K562 (cell line): ENCODE results near the gene TRDMT1. TPM values are rescaled to one million over a fixed set of nuclear protein-coding genes. Genes with fewer than 3 reads are reported as not detected.
A peak's percentile ranks its signal among the peaks of the same experiment; 100 is the strongest.

Source experiments
- ATAC-seq: fragments of 200-7000 bp; cut with Tn5 transposase; 3 replicates; pipeline ENCODE4 v1.9.1; 2020; ENCODE audit warnings: moderate library complexity
- BruUV-seq: library from RNA; stranded (reverse); fragments of 400-500 nt; replicated peaks from 2 replicates; lab custom pipeline; 2021; lab: Mats Ljungman, UMichigan
- CTCF ChIA-PET: fragments of 300-600 bp; formaldehyde crosslinking; extraction: SDS; loops from one replicate; lab custom pipeline; 2021; ENCODE audit warnings: low intra/inter-chr PET ratio; lab: Yijun Ruan, JAX
- POLR2A ChIA-PET: fragments of 300-600, 350-650 bp; sonication (Branson Sonifier 250); formaldehyde crosslinking; extraction: SDS; loops from one replicate; lab custom pipeline; 2021; ENCODE audit warnings: antibody characterized with exemption, inconsistent platforms; lab: Yijun Ruan, JAX
- DNase-seq, 4 experiments: peaks; one replicate each; pipeline versions ENCODE4 v3.0.0 to v3.0.0-alpha.2; 2011 to 2018; ENCODE audit warnings: low spot score in 3 of 4, mixed read lengths in 3 of 4; ENCODE audit errors: extremely low read depth in 1 of 4
- FAIRE-seq: peaks from 2 replicates; lab custom pipeline; 2011; peaks lifted over from hg19 to GRCh38; lab: Jason Lieb, UNC
- H2AFZ ChIP-seq: 2 replicates; pipeline ENCODE4 v1.6.0; 2011; ENCODE audit warnings: low read depth, low read length, control low read depth, inconsistent platforms
- H3K27ac ChIP-seq: fragments of 200-600 bp; 3 replicates; pipeline ENCODE4 v1.8.0; 2011; ENCODE audit warnings: low read depth, mild to moderate bottlenecking, control low read depth, inconsistent platforms, low read length, moderate library complexity, mixed read lengths; ENCODE audit errors: extremely low read depth
- H3K27me3 ChIP-seq, 2 experiments: fragments of 300-600 bp in 1 of 2; 2 replicates in 1 of 2; 3 replicates in 1 of 2; pipeline versions ENCODE4 v1.6.0 to v1.8.0; 2011; ENCODE audit warnings: inconsistent platforms in 2 of 2, low read length in 2 of 2, mild to moderate bottlenecking in 1 of 2, mixed read lengths in 1 of 2, moderate library complexity in 1 of 2; ENCODE audit not compliant: control insufficient read depth in 2 of 2, insufficient read depth in 2 of 2
- H3K36me3 ChIP-seq: fragments of 300-600 bp; 3 replicates; pipeline ENCODE4 v1.8.0; 2011; ENCODE audit warnings: mild to moderate bottlenecking, low read length, inconsistent platforms; ENCODE audit not compliant: control insufficient read depth, insufficient read depth
- H3K4me1 ChIP-seq, 2 experiments: fragments of 200-600 bp in 1 of 2; replicated peaks in 1 of 2; 2 replicates in 1 of 2; 3 replicates in 1 of 2; pipeline versions ENCODE4 v1.5.1 to v1.8.0; 2011; ENCODE audit warnings: inconsistent platforms in 2 of 2, low read length in 2 of 2, mild to moderate bottlenecking in 1 of 2, mixed read lengths in 1 of 2, moderate library complexity in 1 of 2; ENCODE audit not compliant: control insufficient read depth in 2 of 2, insufficient read depth in 2 of 2
- H3K4me2 ChIP-seq: 2 replicates; pipeline ENCODE4 v1.6.1; 2011; ENCODE audit warnings: low read length, control low read depth, inconsistent platforms, mixed read lengths; ENCODE audit not compliant: insufficient read depth
- H3K4me3 ChIP-seq: fragments of 200-600 bp; sonication (generic), shearing (Covaris generic); 2 replicates; pipeline ENCODE4 v1.5.1; 2016; ENCODE audit warnings: control low read depth, inconsistent platforms
- H3K79me2 ChIP-seq: fragments of 200-600 bp; 3 replicates; pipeline ENCODE4 v1.8.0; 2011; ENCODE audit warnings: low read length, inconsistent platforms; ENCODE audit not compliant: control insufficient read depth, insufficient read depth
- H3K9ac ChIP-seq, 2 experiments: 2 replicates each; pipeline versions ENCODE4 v1.6.0 to v1.6.1; 2011; ENCODE audit warnings: low read depth in 2 of 2, low read length in 2 of 2, control low read depth in 1 of 2, inconsistent platforms in 1 of 2, mild to moderate bottlenecking in 1 of 2, mixed read lengths in 1 of 2; ENCODE audit not compliant: insufficient read depth in 1 of 2
- H3K9me1 ChIP-seq: one replicate; pipeline ENCODE4 v1.6.0; 2011; ENCODE audit warnings: inconsistent platforms, mild to moderate bottlenecking, low read length, moderate library complexity; ENCODE audit not compliant: control insufficient read depth, insufficient read depth
- H3K9me3 ChIP-seq: replicated peaks from 2 replicates; pipeline ENCODE4 v1.5.1; 2011; ENCODE audit warnings: low read depth, low read length, inconsistent platforms; ENCODE audit not compliant: control insufficient read depth, insufficient read depth
- H4K20me1 ChIP-seq: replicated peaks from 2 replicates; pipeline ENCODE4 v1.6.1; 2011; ENCODE audit warnings: low read length, inconsistent platforms, mixed read lengths; ENCODE audit not compliant: control insufficient read depth, insufficient read depth
- ARID3A ChIP-seq: IDR thresholded peaks from 2 replicates; pipeline ENCODE4 v1.6.1; 2012; ENCODE audit warnings: low read depth, low read length, improper control_type of control experiment, borderline replicate concordance
- CTCF ChIP-seq, 3 experiments: IDR thresholded peaks in 2 of 3; conservative IDR thresholded peaks in 1 of 3; 2 replicates each; pipeline ENCODE4 v1.5.1; 2011 to 2012; ENCODE audit warnings: low read length in 3 of 3, mild to moderate bottlenecking in 3 of 3, control low read depth in 2 of 3, improper control_type of control experiment in 1 of 3, inconsistent platforms in 1 of 3, low read depth in 1 of 3, mixed read lengths in 1 of 3, moderate library complexity in 1 of 3; ENCODE audit not compliant: insufficient read depth in 2 of 3
- DEAF1 ChIP-seq: fragments of 450-650 bp; formaldehyde crosslinking; IDR thresholded peaks from 2 replicates; pipeline ENCODE4 v1.4.0; 2020; ENCODE audit warnings: mild to moderate bottlenecking, moderate library complexity
- DMBX1 ChIP-seq: fragments of 250-450 bp; sonication (Bioruptor Pico); IDR thresholded peaks from 2 replicates; pipeline ENCODE4 v1.8.0; 2022; ENCODE audit warnings: inconsistent platforms, mild to moderate bottlenecking, moderate library complexity, borderline replicate concordance
- FUS ChIP-seq: fragments of 200-400 bp; formaldehyde crosslinking; optimal IDR thresholded peaks from 2 replicates; pipeline ENCODE3; 2017; ENCODE audit warnings: low read depth, low read length
- HDAC8 ChIP-seq: fragments of 450-650 bp; IDR thresholded peaks from 2 replicates; pipeline ENCODE4 v1.6.1; 2016; ENCODE audit warnings: mild to moderate bottlenecking, missing genetic modification characterization, moderate library complexity, missing compliant biosample characterization
- NUFIP1 ChIP-seq: fragments of 450-650 bp; IDR thresholded peaks from 2 replicates; pipeline ENCODE4 v1.6.1; 2018; ENCODE audit not compliant: partially characterized antibody
- RAD21 ChIP-seq, 2 experiments: fragments of 250-450 bp in 1 of 2; fragments of 450-650 bp in 1 of 2; sonication (Bioruptor Pico) in 1 of 2; formaldehyde crosslinking in 1 of 2; IDR thresholded peaks in 1 of 2; conservative IDR thresholded peaks in 1 of 2; 2 replicates each; pipeline versions ENCODE4 v1.4.0 to v1.8.0; 2020 to 2022; ENCODE audit warnings: mild to moderate bottlenecking in 2 of 2, moderate library complexity in 1 of 2
- STAT5A ChIP-seq: IDR thresholded peaks from 2 replicates; pipeline ENCODE4 v1.6.1; 2012; ENCODE audit warnings: low read length, inconsistent platforms, borderline replicate concordance
- VEZF1 ChIP-seq: fragments of 200-800 bp; sonication (Bioruptor generic); IDR thresholded peaks from 2 replicates; pipeline ENCODE4 v1.6.1; 2017; ENCODE audit warnings: missing genetic modification characterization, missing compliant biosample characterization
- ZNF57 ChIP-seq: fragments of 450-650 bp; formaldehyde crosslinking; IDR thresholded peaks from 2 replicates; pipeline ENCODE4 v1.4.0; 2020; ENCODE audit warnings: mild to moderate bottlenecking, moderate library complexity
- ZNF740 ChIP-seq, 3 experiments: fragments of 200-800 bp in 1 of 3; sonication (Bioruptor generic) in 1 of 3; sonication (generic) in 1 of 3; formaldehyde crosslinking in 1 of 3; IDR thresholded peaks; 2 replicates each; pipeline versions ENCODE4 v1.6.1 to v1.8.0; 2016 to 2022; ENCODE audit warnings: mild to moderate bottlenecking in 2 of 3, missing compliant biosample characterization in 2 of 3, missing genetic modification characterization in 2 of 3, missing genetic modification reagents in 1 of 3
- WGBS: fragments of 100-300 bp; shearing (Covaris generic); methylation state at CpG from one replicate; pipeline ENCODE4 v1.1.6; 2016; ENCODE audit warnings: low coverage, mixed read lengths; ENCODE audit not compliant: insufficient coverage; ENCODE audit errors: missing lambda C conversion rate; 5-methylcytosine and 5-hydroxymethylcytosine counted together
- in situ Hi-C: fragments of 300-500 bp; cut with MboI; formaldehyde crosslinking; loops from 4 replicates; pipeline ENCODE4 v1.15.0; 2018; ENCODE audit warnings: inconsistent platforms, mixed read lengths
- intact Hi-C: fragments of 100-400 bp; cut with micrococcal nuclease; formaldehyde crosslinking; loops from 2 replicates; pipeline ENCODE4 v1.14.2; 2022
- polyA plus RNA-seq, 8 experiments: library from polyadenylated mRNA; depleted of rRNA in 4 of 8; stranded (reverse) in 5 of 8; unstranded in 3 of 8; fragments of >200 nt; fragmentation: Nextera tagmentation in 2 of 8; fragmentation: Illumina TruSeq in 1 of 8; extraction: Ambion mirVana in 2 of 8; extraction: Trizol in 1 of 8; gene quantifications; 2 replicates each; pipeline versions ENCODE4 v1.2.1 to v1.2.3, GENCODE V29; 2011 to 2014; ENCODE audit warnings: inconsistent platforms in 1 of 8, missing spikeins in 1 of 8
- total RNA-seq, 7 experiments: library from RNA; depleted of rRNA in 6 of 7; stranded (reverse); fragments of >200 nt in 6 of 7; fragmentation: Illumina TruSeq in 2 of 7; extraction: Trizol in 2 of 7; gene quantifications; 2 replicates each; pipeline versions ENCODE4 v1.2.1 to v1.2.3, GENCODE V29; 2011 to 2021; ENCODE audit warnings: low replicate concordance in 1 of 7

The TRDMT1 gene
- total and polyA plus RNA-seq, 9 of the 15 experiments (the other 6 are each of a cell fraction or from before 2014, with no cell fraction given), result 5.4 to 12.6 (median 9.3) TPM

GRCh38 chr10:17202999-17203398 is 1.5 kb upstream of the TRDMT1 start:
- no peak for ATAC-seq
- H2AFZ ChIP-seq, result peak overlapping the region; percentile 90
- peaks cover 14 to 43% of the 10 kb centered on the region in 2 experiments for H3K4me1 ChIP-seq
- no peaks in the 10 kb centered on the region for H3K9me1 ChIP-seq
- H3K27ac ChIP-seq, result peak overlapping the region; percentile 89; the same call in 2 of the 3 replicates
- H3K36me3 ChIP-seq, result no peaks in the 10 kb centered on the region
- WGBS, result 40% methylated on average over 4 of the region's 4 CpGs
- TF ChIP-seq CTCF (IDR thresholded peaks at IDR 0.05 in 2 of 3, conservative IDR thresholded peaks at IDR 0.05 in 1 of 3; ENCODE audit: insufficient read depth in 2 of 3, low read depth in 1 of 3, low read length in 3 of 3), result peak in 1 of 3 experiments; percentile 28; a peak in 1 of 6 replicates
- no peak for TF ChIP-seq ZNF740 (CRISPR knock-in tag; IDR thresholded peaks at IDR 0.05)
- 0 out of 4 replicates have a peak, but pooled peaks of 1 of the 2 experiments have one; percentile 23 for TF ChIP-seq ZNF740 (tag; IDR thresholded peaks at IDR 0.05)
- TF ChIP-seq DEAF1 (CRISPR knock-in tag), result 0 out of 2 replicates have a peak, but pooled peaks have one; percentile 42
- TF ChIP-seq RAD21 (CRISPR knock-in tag; conservative IDR thresholded peaks at IDR 0.05 in 1 of 2, IDR thresholded peaks at IDR 0.05 in 1 of 2), result peak; percentile 26 to 31; a peak in 2 of 4 replicates
- no peak for TF ChIP-seq ZNF57 (CRISPR knock-in tag)
- peak; percentile 67 for TF ChIP-seq VEZF1 (CRISPR knock-in tag)
- 0 out of 2 replicates have a peak, but pooled peaks have one; percentile 2 for TF ChIP-seq ARID3A
- no peak for TF ChIP-seq HDAC8 (tag)
- 0 out of 2 replicates have a peak, but pooled peaks have one; percentile 17 for TF ChIP-seq DMBX1
- TF ChIP-seq FUS, result no peak
- no peak for TF ChIP-seq NUFIP1
- TF ChIP-seq STAT5A, result no peak
- H3K9me3 ChIP-seq, result no peaks in the 10 kb centered on the region
- FAIRE-seq, result no peak
- H3K4me2 ChIP-seq, result peak overlapping the region; percentile 19; the same call in 1 of the 2 replicates
- ChIA-PET POLR2A (no interaction called here), CTCF (no interaction called here)
- no peak overlapping the region for H3K4me3 ChIP-seq
- H4K20me1 ChIP-seq, result no peaks in the 10 kb centered on the region
- intact Hi-C loops, result loop anchor here (5.0 kb wide), 1 partner anchor 54 kb away; no protein-coding TSS in a partner anchor
- BruUV-seq, result no TSS peak
- no peaks in the 10 kb centered on the region for H3K27me3 ChIP-seq
- in situ Hi-C loops, result no loop called here
- peak in 1 of 4 experiments; percentile 38 for DNase-seq
- H3K79me2 ChIP-seq, result peaks cover 27% of the 10 kb centered on the region; the same call in 2 of the 3 replicates
- no peak overlapping the region; a peak in 1 of 4 replicates for H3K9ac ChIP-seq
